Breast epithelium (tissue), 3 donors: ENCODE measurements around the gene MSANTD1.

ENCODE experiments used
- POLR2A ChIP-seq: fragments of 450-650 bp; IDR thresholded peaks from one replicate; pipeline ENCODE4 v1.6.1; 2016; ENCODE audit warnings: antibody characterized with exemption, mild to moderate bottlenecking, moderate library complexity
- POLR2AphosphoS5 ChIP-seq, 3 donors: sonication (generic); formaldehyde crosslinking; IDR thresholded peaks; one replicate each; pipeline ENCODE4 v1.6.1; 2017; ENCODE audit warnings: antibody characterized with exemption in 3 of 3
- TF ChIP-seq, protein P1 (sequence below), 3 donors: fragments of 450-650 bp; IDR thresholded peaks; one replicate each; pipeline ENCODE4 v1.5.1; 2016 to 2017; ENCODE audit warnings: antibody characterized with exemption in 3 of 3, mild to moderate bottlenecking in 3 of 3, moderate library complexity in 3 of 3

DNA sequence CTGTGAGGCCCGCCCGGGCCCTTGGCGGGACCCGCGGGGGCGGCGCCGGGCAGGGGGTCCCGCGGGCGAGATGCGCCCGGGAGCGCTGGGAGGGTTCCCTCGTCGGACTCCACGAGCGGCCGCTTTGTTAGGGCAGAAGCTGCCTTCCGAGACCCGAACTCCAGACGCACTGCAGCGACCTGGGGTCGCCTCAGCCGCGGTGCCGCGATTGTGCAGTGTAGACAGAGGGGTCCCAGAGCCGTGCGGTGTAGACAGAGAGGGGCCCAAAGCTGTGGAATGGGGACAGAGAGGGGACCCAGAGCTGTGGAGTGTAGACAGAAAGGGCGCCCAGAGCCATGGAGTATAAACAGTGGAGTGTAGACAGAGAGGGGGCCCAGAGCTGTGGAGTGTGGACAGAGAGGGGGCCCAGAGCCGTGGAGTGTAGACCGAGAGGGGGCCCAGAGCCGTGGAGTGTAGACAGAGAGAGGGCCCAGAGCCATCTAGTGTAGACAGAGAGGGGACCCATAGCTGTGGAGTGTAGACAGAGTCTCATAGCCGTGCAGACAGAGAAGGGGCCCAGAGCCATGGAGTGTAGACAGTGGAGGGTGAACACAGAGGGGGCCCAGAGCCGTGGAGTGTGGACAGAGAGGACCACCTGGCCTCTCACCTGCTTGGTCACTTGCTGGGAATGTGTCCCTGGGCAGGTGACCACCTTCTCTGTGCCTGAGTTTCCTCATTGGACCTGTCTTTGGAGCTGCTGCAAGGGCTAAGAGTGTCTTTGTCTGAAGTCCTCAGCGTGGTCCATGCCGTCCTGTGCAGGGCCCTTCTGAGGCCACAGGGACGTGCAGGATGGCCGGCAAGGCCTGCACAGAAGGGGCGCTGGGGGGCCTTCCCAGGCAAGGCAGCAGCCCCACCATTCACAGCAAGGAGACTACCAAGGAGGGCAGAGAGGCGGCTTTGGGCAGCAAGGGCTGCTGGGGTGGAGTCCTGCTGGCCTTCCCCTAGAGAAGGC is 44.7 kb downstream of the MSANTD1 start:
- TF ChIP-seq, protein P1, sequence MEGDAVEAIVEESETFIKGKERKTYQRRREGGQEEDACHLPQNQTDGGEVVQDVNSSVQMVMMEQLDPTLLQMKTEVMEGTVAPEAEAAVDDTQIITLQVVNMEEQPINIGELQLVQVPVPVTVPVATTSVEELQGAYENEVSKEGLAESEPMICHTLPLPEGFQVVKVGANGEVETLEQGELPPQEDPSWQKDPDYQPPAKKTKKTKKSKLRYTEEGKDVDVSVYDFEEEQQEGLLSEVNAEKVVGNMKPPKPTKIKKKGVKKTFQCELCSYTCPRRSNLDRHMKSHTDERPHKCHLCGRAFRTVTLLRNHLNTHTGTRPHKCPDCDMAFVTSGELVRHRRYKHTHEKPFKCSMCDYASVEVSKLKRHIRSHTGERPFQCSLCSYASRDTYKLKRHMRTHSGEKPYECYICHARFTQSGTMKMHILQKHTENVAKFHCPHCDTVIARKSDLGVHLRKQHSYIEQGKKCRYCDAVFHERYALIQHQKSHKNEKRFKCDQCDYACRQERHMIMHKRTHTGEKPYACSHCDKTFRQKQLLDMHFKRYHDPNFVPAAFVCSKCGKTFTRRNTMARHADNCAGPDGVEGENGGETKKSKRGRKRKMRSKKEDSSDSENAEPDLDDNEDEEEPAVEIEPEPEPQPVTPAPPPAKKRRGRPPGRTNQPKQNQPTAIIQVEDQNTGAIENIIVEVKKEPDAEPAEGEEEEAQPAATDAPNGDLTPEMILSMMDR (IDR thresholded peaks at IDR 0.05), result no peak
- no peak for TF ChIP-seq POLR2AphosphoS5 (IDR thresholded peaks at IDR 0.05)
- no peak for TF ChIP-seq POLR2A
